ENCODE results near the gene TNRC18. TPM values are rescaled to one million over a fixed set of nuclear protein-coding genes. Genes with fewer than 3 reads are reported as not detected.
A peak's percentile ranks its signal among the peaks of the same experiment; 100 is the strongest.
"Not testable (repeated sequence)": the region's sequence is repeated elsewhere in the genome, so short reads cannot be mapped to it uniquely, and the experiment has no call there.

The TNRC18 gene
- total RNA-seq, 1 donor from 2014 or later = 33.2 TPM

DNA sequence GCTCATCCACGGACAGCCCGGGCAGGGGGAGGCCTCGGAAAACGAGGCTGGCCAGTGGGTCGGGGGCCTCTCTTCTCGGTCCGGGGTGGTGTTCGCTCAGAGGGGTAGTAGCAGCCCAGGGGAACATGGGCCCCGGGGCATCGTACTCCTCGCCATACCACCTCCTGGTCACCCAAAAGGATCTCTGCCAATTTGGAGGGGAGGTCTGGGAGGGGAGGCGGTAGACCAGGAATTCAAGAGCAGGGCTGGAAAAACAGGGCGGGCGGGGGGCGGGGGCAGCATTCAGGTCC, 73.5 kb downstream of the TNRC18 start:
- DNase-seq (ENCODE audit: low spot score) = no peak

DNA sequence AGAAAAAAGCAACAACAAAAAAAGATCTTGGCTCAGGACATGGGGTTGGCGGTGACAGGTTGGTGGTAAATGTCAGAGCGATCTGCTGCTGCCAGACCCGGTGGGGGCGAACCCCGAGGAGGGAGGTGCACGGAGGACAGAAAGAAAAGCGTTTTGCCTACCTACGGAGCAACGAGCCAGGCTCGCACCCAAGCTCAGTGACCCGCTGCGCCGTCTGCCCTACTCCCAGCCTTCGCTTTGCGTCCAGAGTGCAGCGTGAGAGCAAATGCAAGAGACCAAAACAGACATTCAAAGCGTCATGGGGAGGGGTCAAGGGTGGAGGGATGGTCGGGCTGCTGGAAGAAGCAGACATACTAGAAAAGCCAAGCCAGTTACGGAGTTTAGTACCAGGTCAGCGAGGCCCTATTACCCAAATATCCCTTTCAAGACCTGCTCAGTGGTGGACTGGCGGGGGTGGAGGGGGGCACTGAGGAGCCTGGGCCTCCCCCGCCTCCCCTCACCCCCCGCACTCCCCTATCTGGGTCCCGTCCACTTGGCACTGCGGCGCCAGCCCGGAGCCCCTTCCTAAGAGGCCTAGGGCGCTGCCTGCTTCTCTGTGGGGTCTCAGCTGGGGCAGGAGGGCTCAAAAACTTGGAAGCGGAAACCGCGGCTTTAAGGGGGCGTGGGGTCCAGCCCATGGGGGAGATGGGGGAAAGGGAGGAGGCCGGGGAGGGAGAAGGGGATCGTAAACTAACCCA, 74.0 kb downstream of the TNRC18 start:
- peak; percentile 37 for DNase-seq (ENCODE audit: low spot score)

DNA sequence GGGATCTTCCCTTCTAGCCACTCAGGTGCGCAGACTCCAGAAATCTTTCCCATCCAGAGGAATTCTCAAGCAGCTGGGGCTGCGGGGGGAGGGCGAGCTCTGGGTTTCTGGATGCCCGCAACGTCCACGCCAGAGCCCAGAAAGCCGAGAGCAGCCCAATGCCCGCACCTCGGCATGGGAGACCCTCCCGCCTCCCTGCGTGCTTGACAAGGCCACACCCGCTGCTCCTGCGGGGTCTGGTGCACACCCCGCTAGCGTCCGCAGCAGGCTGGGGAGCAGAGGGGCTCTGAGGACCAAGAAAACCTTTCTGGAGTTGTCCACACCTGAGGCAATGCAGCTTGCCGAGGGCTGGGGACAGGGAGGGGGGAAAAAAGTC, 74.6 kb downstream of the TNRC18 start:
- DNase-seq (ENCODE audit: low spot score) = no peak

DNA sequence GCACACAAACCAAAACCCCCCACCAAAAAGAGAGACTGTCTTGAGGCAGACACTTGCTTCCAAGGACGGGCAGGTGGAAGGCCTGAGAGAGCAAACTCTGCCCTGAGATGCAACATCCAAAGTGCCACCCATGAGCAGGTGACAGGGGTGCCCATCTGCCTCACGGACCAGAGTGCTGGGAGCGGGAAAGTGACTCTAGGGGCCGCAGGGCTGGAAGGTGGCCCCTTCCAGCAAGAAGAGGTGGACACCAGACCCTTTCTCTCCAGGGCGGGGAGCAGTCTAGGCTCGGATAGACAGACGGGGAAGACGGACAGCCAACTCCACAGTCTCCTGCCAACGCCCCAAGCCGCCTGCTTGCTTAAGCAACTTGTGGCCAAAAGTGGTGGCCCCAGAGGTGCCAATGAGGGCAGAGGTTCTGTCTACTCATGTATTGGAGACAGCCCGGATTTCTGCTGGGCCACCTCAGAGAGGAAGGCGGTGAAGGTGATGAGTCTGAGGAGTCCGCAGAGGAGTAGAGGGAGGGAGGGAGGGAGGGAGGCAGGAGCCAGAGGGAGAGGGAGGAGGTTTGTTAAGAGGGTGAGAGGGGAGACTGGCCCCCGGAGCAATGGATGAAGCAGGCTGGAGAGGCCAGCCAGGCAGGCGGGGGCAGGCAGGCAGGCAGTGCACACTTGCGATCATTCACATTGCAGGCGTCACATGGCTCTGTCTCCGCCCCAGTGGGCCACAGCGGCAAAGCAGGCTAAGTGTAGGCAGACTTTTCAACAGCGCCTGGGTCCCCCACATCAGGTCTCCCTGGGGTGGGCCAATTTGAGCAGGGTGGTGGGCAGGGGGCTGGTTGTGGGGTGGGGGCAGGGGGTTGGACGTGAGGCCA, 75.3 kb downstream of the TNRC18 start:
- no peak for DNase-seq (ENCODE audit: low spot score)

DNA sequence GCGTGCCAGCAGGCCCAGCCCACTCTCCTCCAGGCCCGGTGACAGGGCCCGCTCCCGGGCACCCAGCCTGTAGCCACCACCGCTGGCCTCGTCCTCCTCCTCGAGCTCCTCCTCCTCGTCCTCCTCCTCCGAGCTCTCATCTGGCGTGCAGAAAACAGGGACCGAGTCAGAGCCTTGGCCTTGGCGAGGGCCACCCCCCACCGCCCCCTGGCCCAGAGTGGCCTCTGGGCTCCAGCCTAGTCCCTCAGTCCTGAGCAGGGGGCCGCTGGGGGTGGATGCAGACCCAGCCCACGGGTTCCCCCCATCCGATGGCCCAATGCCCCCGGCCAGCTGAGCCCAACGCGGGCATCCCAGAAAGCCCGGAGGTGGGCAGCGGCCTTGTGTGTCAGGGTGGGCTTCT, 78.0 kb downstream of the TNRC18 start:
- DNase-seq (ENCODE audit: low spot score) = no peak

DNA sequence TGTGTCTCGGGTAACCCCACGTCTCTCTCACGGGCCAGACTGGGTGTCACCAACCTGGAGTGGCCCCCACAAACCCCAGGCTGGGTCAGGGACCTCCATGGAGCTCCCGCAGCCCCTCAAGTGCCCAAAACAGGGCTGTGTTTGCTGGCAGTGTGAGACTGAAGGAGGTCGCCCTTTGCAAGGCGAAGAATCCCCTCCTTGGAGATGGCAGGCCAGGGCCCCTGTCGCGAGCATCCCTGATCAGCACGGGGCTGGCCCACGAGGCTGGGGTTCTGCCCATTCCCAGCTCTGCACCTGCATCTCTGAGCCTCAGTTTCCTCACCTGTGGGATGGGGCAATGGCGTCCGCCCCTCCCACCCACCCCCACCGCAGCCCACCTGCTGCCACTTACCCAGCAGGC, 78.5 kb downstream of the TNRC18 start:
- DNase-seq (ENCODE audit: low spot score) = no peak

DNA sequence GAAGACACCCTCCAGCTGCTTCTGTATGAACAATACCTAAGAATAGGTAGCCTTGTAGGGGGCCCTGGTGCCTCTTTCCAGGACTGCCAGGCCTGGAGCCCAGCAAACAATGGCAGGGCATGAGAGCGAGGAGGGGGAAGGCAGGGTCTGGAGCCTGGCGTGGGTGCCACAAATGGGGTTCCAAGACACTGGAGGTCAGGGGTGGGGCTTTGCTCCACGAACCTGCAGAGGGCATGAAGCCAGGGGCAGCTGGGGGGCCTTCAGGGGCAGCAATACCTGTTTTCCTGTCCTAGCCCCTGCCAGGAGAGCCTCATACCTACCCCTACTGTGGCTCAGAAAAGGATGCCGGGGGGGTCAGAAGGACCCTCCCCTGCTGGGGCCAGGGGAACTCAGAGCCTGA, 79.3 kb downstream of the TNRC18 start:
- no peak for DNase-seq (ENCODE audit: low spot score)

DNA sequence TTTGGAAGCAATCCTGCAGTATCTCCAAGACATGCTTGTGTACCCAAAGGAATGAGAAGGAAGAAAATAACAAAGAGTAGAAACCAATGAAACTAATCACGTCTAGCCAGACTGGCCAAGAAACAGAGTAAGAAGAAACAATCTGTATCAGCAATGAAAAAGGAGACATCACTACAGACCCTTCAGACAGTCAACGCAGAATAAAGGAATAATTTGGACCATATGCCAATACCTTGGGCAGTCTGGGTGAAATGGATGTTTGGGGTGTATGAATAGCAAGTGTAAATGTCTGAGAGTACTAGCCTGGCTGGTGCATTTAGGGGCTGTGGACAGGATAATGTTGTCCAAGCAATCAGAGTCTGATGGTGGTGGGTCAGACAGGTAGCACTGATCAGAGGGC, 79.8 kb downstream of the TNRC18 start:
- no peak for DNase-seq (ENCODE audit: low spot score)

DNA sequence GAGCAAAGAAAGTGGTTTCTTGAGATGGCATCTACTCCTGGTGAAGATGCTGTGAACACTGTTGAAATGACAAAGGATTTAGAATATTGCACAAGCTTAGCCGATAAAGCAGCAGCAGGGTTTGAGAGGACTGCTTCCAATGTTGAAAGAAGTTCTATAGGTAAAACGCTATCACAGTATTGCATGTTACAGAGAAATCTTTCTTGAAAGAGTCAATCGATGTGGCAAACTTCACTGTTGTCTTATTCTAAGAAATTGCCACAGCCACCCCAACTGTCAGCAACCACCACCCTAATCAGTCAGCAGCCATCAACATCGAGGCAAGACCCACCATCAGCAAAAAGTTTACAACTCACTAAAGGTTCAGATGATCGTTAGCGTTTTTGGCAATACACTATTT, 81.0 kb downstream of the TNRC18 start:
- no peak for DNase-seq (ENCODE audit: low spot score)

DNA sequence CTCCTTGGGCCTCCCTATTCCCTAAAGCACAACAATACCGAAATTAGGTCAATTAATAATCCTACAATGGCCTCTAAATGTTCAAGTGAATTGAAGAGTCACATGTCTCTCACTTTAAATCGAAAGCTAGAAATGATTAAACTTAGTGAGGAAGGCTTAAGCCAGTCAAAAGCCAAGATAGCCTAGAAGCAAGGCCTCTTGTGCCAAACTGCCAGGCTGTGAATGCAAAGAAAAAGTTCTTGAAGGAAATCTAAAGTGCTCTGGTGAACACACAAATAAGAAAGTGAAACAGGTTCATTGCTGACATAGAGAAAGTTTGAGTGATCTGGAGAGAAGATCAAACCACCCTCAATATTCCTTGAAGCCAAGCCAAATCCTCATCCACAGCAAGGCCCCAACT, 83.7 kb downstream of the TNRC18 start:
- DNase-seq (ENCODE audit: low spot score) = no peak

DNA sequence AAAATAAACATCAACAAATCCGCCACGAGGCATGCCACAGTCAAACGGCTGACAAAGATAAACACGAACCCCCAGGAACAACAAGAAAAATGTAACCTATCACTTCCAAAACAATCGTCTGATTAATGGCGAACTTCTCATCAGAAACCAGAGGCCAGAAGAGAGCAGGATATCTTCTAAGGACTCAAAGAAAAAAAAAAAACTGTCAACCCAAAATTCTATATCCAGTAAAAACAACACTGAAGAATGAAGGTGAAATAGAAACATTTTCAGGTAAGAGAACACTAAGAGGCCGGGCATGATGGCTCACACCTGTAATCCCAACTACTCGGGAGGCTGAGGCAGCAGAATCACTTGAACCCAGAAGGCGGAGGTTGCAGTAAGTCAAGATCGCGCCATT, 86.6 kb downstream of the TNRC18 start:
- no peak for DNase-seq (ENCODE audit: low spot score)

DNA sequence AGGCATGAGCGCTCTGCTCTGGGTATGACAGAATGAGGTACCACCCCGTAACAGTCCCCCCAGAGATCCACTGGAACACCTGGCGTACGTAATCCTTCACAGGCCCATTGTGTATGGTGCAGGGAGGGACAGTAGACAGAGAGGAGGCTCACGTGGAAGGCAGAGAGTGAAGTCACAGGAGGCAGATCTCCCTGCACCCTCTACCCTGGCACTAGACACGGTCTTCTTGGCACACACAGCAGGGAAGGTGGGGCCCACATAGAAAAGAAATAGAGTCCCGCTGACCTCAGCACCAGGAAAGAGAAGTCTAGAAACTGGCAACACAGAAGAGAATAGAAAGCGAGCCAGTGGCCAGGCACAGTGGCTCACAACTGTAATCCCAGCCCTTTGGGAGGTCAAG, 89.0 kb downstream of the TNRC18 start:
- DNase-seq (ENCODE audit: low spot score) = no peak

DNA sequence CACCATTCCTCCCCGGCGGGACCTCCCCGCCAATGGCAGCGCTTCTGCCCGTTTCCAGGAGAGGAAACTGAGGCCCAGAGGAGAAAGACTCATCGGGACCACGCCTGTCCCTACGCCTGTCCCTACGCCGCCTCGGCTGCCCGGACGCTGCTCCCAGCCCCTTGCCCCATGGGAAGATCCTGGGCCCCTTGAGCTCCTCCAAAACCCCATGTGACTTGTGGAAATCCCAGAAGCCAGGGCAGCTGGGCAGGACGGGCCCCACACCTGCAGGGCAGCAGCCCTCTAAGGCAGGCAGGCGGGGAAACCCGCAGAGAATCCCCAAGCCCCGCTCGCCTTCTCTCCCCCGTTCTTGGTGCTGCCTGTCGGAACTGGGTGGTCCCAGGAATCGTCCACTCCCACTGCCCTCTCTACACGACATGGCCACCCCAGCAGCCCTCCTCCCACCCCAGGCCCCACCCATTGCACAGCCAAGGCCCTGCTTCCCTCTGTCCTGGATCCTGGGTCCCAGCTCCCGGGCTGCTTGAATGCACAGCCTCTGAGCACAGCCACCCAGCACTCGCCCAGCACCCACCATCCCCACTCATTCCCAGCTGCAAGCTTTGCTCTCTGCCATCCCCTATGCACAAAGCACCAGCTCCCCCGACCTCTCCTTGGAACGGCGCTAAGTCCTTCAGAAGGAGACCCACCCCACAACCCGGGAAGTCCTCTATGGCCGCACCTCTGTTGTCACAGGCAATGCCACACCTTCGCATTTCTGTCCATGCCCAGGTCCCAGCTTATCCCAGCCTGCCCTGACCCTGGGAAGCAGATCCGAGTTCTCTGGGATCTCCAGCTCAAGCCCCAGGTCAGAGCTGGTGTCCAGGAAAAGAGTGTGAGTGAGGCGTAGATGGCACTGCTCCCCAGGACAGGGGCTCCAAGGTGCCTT, 90.3 kb downstream of the TNRC18 start:
- DNase-seq (ENCODE audit: low spot score) = no peak

DNA sequence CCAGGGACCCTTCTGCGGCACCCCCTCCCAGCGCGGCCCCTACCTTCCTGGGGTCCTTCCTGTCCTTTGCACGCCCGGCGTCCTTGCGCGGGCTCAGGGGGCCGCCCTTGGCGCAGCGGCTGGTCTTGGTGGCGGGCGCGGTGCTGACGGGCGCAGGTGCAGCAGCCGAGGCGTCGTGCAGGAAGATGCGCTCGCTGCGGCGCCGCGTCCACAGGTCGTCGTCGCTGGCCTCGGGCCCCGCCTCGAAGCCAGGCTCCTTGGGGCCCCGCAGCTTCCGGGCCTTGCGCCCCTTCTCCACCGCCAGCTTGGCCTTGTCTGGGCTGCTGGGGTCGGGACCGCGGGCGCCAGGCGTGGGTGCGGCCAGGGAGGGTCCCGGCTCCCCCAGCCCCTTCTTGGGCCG, 91.1 kb downstream of the TNRC18 start:
- no peak for DNase-seq (ENCODE audit: low spot score)

DNA sequence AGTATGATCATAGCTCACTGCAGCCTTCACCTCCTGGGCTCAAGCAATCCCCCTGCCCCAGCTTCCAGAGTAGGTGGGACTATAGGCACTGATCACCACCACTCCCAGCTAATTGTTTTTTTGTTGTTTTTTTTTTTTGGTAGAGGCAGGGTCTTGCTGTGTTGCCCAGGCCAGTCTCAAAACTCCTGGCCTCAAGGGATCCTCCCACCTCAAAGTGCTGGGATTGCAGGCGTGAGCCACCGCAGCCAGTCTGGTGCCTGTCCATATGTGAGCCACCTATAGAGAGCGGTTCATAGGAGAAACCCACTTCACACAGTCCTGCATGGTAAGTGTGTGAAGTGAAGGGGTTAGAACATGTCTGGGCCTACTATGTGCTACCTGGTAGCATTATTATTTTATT, 93.3 kb downstream of the TNRC18 start:
- DNase-seq (ENCODE audit: low spot score) = no peak

DNA sequence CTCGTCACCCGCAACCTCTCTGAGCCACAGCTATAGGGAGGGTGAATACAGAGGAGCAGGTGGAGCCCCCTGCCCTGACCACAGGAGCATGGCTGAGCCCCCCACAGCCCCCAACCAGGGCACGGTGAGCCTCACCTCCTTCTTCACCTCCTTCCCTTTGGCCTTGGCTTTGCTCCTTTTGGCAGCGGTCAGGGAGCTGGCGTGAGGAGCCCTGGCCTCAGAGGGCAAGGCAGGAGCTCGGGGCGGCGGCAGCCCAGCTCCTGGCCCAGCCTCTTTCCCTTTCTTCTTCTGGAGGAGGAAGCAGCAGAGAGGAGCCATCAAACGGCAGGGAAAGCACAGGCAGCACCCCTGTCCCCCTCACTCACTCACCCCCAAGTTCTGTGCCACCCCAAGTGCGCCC, 98.7 kb downstream of the TNRC18 start:
- DNase-seq (ENCODE audit: low spot score) = no peak

DNA sequence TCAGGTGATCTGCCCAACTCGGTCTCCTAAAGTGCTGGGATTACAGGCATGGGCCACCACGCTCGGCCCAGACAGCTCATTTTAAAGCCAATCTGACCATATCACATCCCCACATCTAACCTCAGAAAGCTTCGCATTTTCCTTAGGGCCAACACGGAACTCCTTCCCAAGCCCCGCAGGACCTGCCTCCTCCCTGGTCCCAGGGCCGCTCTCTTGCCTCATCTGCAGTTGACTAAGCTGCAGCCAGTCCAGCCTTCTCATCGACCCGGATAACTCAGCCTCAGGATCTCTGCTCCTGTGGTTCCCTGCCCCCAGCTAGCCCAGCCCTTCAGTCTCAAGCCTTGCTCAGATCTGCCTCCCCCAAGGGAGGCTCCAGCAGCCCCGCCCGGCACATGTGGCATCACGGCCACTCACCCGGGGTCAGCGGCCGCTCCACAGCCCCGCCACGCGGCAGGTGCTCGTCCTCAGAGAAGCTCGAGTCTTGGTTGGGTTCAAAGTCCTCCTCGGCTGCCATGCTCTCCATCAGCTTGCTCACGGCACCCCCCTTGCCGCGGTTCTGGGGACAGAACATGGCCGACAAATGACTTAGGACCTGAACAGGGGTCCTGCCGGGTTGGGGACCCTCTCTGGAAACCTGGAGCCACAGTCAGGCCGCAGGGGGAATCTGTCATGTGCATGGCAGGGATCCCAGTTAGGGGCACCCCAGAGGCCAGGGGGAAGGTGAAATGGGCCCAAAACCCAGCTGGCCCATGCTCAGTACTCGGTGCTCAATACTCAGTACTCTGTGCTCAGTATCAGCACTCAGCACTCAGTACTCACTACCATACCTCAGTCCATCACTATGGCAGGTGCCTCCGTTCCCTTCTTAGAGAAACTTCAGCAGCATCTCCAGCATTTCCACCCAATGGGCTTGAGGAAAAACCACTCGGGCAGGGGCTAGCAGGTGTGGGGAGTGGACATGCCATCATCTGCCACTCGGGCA, 99.5 kb downstream of the TNRC18 start:
- DNase-seq (ENCODE audit: low spot score) = not testable (repeated sequence)

DNA sequence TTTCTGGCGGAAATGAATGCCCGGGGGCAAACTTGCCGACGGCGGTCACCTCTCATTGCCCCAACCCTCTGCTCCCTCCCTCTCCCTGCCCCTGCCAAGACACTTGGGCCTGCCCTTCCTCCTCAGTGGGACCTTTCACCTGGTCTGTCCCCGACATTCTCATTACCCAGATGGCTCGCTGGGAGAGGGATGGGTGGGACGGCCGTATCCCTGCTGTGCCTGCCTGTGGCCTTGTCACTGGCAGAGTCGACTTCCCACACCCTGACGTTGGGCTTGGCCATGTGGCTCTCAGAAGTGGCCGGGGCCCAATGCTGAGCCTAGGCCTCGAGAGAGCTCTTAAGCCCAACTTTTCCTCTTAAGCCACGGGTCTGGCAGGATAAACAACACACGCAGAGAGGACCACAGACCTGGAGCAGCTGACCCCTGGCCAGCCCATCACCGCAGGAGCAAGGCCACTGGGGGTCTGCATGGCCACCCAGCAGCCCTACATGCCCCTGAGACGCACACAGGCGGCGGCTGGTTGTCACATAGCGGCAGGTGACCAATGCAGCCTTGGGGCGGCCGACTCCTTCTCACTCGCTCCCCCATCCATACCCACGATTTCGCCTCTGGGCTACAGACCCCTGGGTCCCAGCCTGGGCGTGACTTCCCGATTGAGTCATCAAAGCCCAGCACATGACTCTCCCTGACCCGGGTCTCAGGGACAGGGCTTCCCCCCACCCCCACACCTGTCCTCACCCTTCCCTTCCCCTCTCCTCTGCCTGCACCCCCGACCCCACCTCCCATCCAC, 100.8 kb downstream of the TNRC18 start:
- DNase-seq (ENCODE audit: low spot score) = no peak

DNA sequence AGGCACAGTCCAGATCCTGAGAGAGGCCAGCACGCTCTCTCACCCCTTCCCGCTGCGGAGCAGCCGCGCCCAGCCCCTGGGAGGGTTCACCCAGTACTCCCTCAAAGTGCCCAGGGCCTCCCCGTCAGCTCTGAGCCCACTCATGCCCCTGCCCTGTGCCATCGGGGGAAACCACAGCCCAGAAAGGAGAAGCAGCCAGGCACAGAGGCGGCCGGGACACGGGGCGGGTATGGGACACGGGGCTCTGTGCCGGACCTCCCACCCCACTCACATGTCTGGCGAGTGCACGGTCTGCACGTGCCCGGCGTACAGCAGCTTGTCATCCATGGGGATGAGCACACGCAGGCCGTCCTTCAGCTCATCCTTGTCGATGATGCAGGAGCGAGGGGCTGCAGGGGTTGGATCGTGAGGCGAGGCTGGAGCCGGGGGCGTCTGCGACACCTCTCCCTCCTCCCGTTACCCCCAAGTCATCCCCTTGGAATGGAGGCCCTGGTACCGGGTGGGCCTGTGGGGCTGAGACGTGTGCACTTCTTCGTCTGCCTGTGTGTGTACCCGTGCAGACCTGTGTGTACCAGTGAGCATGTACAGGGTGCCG, 102.7 kb downstream of the TNRC18 start:
- no peak for DNase-seq (ENCODE audit: low spot score)

DNA sequence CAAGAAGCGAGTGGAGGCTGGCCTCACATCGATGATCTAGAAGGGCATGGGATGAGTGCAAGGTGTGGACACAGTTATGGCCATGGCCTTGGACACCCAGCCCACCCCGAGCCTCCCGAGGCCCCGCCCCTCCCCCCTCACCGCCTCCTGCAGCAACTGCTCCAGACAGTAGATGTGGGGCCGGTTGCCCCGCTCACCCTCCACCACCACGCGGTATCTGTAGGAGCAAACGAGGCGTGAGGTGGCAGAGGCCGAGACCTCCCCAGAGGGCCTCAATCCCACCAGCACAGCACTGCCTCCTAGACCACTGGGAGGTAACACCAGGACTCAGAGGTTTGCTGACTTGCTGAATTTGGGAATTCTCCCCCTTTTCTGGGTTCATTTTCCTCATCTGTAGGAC, 103.2 kb downstream of the TNRC18 start:
- DNase-seq (ENCODE audit: low spot score) = no peak

Measured in umbilical cord (tissue), 2 donors.